Activated naive CD8-positive, alpha-beta T cell treated with anti-CD3 and anti-CD28 coated beads, Interleukin-2, amount 50 U/mL, for 24 hours (primary cell): ENCODE results near the gene REELD1.
A peak's percentile ranks its signal among the peaks of the same experiment; 100 is the strongest.

ENCODE experiments used
- ATAC-seq: fragments of 150-1000 bp; cut with Tn5 transposase; one replicate; pipeline ENCODE4 v1.10.0; 2021
- DNase-seq: peaks from one replicate; pipeline ENCODE4 v3.0.0; 2021
- H3K27ac Mint-ChIP-seq: one replicate; pipeline ENCODE4 v1.8.0; 2021; ENCODE audit warnings: mild to moderate bottlenecking, mixed read lengths
- H3K27me3 Mint-ChIP-seq: one replicate; pipeline ENCODE4 v1.8.0; 2021; ENCODE audit warnings: mixed read lengths
- H3K36me3 Mint-ChIP-seq: one replicate; pipeline ENCODE4 v1.8.0; 2021; ENCODE audit warnings: low read depth, mixed read lengths
- H3K4me1 Mint-ChIP-seq: one replicate; pipeline ENCODE4 v1.8.0; 2021; ENCODE audit warnings: mixed read lengths
- H3K4me3 Mint-ChIP-seq: one replicate; pipeline ENCODE4 v1.8.0; 2021; ENCODE audit warnings: mild to moderate bottlenecking, moderate library complexity, mixed read lengths
- H3K9me3 Mint-ChIP-seq: one replicate; pipeline ENCODE4 v1.8.0; 2021; ENCODE audit warnings: mixed read lengths

Gene REELD1

GRCh38 chr4:146243141-146243882 lies 29.0 kb downstream of the REELD1 start:
- H3K27me3 Mint-ChIP-seq: peaks cover 2% of the 10 kb centered on the region
- H3K36me3 Mint-ChIP-seq: no peaks in the 10 kb centered on the region
- peak overlapping the region; percentile 71 for H3K4me3 Mint-ChIP-seq
- H3K4me1 Mint-ChIP-seq: peaks cover 55% of the 10 kb centered on the region
- H3K9me3 Mint-ChIP-seq: peaks cover 4% of the 10 kb centered on the region
- ATAC-seq (peak; percentile 73), DNase-seq (peak; percentile 80)
- H3K27ac Mint-ChIP-seq: peak overlapping the region; percentile 95

- Mint-ChIP-seq H3K4me1 (peaks cover 55% of the 10 kb centered on the region), H3K36me3 (no peaks in the 10 kb centered on the region), H3K4me3 (peak overlapping the region; percentile 71), H3K9me3 (peaks cover 4% of the 10 kb centered on the region), H3K27ac (peak overlapping the region; percentile 95), H3K27me3 (peaks cover 2% of the 10 kb centered on the region)
- DNase-seq (no peak), ATAC-seq (no peak)
Measured at GRCh38 chr4:146243883-146244277, 29.5 kb downstream of the REELD1 start.

GRCh38 chr4:146244496-146244895 lies 30.2 kb downstream of the REELD1 start:
- Mint-ChIP-seq H3K4me3 (peak overlapping the region; percentile 71), H3K4me1 (peaks cover 55% of the 10 kb centered on the region), H3K27ac (peak overlapping the region; percentile 95), H3K9me3 (peaks cover 4% of the 10 kb centered on the region), H3K27me3 (peaks cover under 1% of the 10 kb centered on the region), H3K36me3 (no peaks in the 10 kb centered on the region)
- DNase-seq: no peak
- ATAC-seq: no peak

- no peak for ATAC-seq
- H3K27me3 Mint-ChIP-seq: no peaks in the 10 kb centered on the region
- H3K4me1 Mint-ChIP-seq: peaks cover 55% of the 10 kb centered on the region
- DNase-seq: no peak
- H3K9me3 Mint-ChIP-seq: peaks cover 4% of the 10 kb centered on the region
- H3K27ac Mint-ChIP-seq: peak overlapping the region; percentile 72
- no peaks in the 10 kb centered on the region for H3K36me3 Mint-ChIP-seq
- H3K4me3 Mint-ChIP-seq: peak overlapping the region; percentile 15
Measured at GRCh38 chr4:146245246-146245645, 30.9 kb downstream of the REELD1 start.

- DNase-seq (peak; percentile 18), ATAC-seq (peak; percentile 52)
- H3K36me3 Mint-ChIP-seq: no peaks in the 10 kb centered on the region
- H3K4me1 Mint-ChIP-seq: peaks cover 53% of the 10 kb centered on the region
- H3K9me3 Mint-ChIP-seq: peaks cover 4% of the 10 kb centered on the region
- H3K4me3 Mint-ChIP-seq: peak overlapping the region; percentile 15
- H3K27me3 Mint-ChIP-seq: no peaks in the 10 kb centered on the region
- H3K27ac Mint-ChIP-seq: peak overlapping the region; percentile 72
Measured at GRCh38 chr4:146245850-146246249, 31.5 kb downstream of the REELD1 start.

GRCh38 chr4:146246381-146246780 lies 32.0 kb downstream of the REELD1 start:
- Mint-ChIP-seq H3K36me3 (no peaks in the 10 kb centered on the region), H3K4me1 (peaks cover 48% of the 10 kb centered on the region), H3K27me3 (no peaks in the 10 kb centered on the region), H3K9me3 (peaks cover 4% of the 10 kb centered on the region), H3K27ac (peak overlapping the region; percentile 72), H3K4me3 (no peak overlapping the region)
- ATAC-seq: no peak
- no peak for DNase-seq

- DNase-seq (no peak), ATAC-seq (no peak)
- Mint-ChIP-seq H3K4me1 (peaks cover 42% of the 10 kb centered on the region), H3K4me3 (no peak overlapping the region), H3K36me3 (no peaks in the 10 kb centered on the region), H3K9me3 (peaks cover 4% of the 10 kb centered on the region), H3K27me3 (no peaks in the 10 kb centered on the region), H3K27ac (no peak overlapping the region)
Measured at GRCh38 chr4:146247356-146247755, 33.0 kb downstream of the REELD1 start.

GRCh38 chr4:146252969-146253611 lies 38.8 kb downstream of the REELD1 start:
- Mint-ChIP-seq H3K4me3 (no peak overlapping the region), H3K27me3 (no peaks in the 10 kb centered on the region), H3K27ac (no peak overlapping the region), H3K9me3 (no peaks in the 10 kb centered on the region), H3K36me3 (no peaks in the 10 kb centered on the region), H3K4me1 (no peaks in the 10 kb centered on the region)
- DNase-seq: no peak
- ATAC-seq: no peak

GRCh38 chr4:146255463-146255862 lies 41.1 kb downstream of the REELD1 start:
- DNase-seq: no peak

GRCh38 chr4:146255874-146256273 lies 41.5 kb downstream of the REELD1 start:
- ATAC-seq (no peak), DNase-seq (no peak)
- H3K27ac Mint-ChIP-seq: no peak overlapping the region
- H3K4me3 Mint-ChIP-seq: no peak overlapping the region
- no peaks in the 10 kb centered on the region for H3K27me3 Mint-ChIP-seq
- no peaks in the 10 kb centered on the region for H3K4me1 Mint-ChIP-seq
- no peaks in the 10 kb centered on the region for H3K9me3 Mint-ChIP-seq
- peaks cover 3% of the 10 kb centered on the region for H3K36me3 Mint-ChIP-seq

More at GRCh38 chr4:146255463-146255862, 41.1 kb downstream of the REELD1 start:
- Mint-ChIP-seq H3K4me3 (no peak overlapping the region), H3K27me3 (no peaks in the 10 kb centered on the region), H3K36me3 (peaks cover 3% of the 10 kb centered on the region), H3K27ac (no peak overlapping the region), H3K9me3 (no peaks in the 10 kb centered on the region), H3K4me1 (no peaks in the 10 kb centered on the region)
- ATAC-seq: no peak

- DNase-seq (no peak), ATAC-seq (no peak)
- H3K4me1 Mint-ChIP-seq: no peaks in the 10 kb centered on the region
- no peaks in the 10 kb centered on the region for H3K27me3 Mint-ChIP-seq
- H3K27ac Mint-ChIP-seq: no peak overlapping the region
- H3K9me3 Mint-ChIP-seq: no peaks in the 10 kb centered on the region
- no peak overlapping the region for H3K4me3 Mint-ChIP-seq
- H3K36me3 Mint-ChIP-seq: peaks cover 3% of the 10 kb centered on the region
Measured at GRCh38 chr4:146256328-146256727, 42.0 kb downstream of the REELD1 start.

- H3K36me3 Mint-ChIP-seq: peaks cover 3% of the 10 kb centered on the region
- no peak for DNase-seq
- H3K27me3 Mint-ChIP-seq: no peaks in the 10 kb centered on the region
Measured at GRCh38 chr4:146257511-146257910, 43.2 kb downstream of the REELD1 start.

GRCh38 chr4:146260521-146260920 lies 46.2 kb downstream of the REELD1 start:
- no peak overlapping the region for H3K4me3 Mint-ChIP-seq
- H3K4me1 Mint-ChIP-seq: no peaks in the 10 kb centered on the region
- DNase-seq (no peak), ATAC-seq (no peak)
- H3K36me3 Mint-ChIP-seq: peaks cover 4% of the 10 kb centered on the region
- no peaks in the 10 kb centered on the region for H3K9me3 Mint-ChIP-seq
- H3K27ac Mint-ChIP-seq: no peak overlapping the region
- no peaks in the 10 kb centered on the region for H3K27me3 Mint-ChIP-seq

More at GRCh38 chr4:146257511-146257910, 43.2 kb downstream of the REELD1 start:
- H3K4me1 Mint-ChIP-seq: no peaks in the 10 kb centered on the region
- ATAC-seq: no peak
- no peaks in the 10 kb centered on the region for H3K9me3 Mint-ChIP-seq
- no peak overlapping the region for H3K4me3 Mint-ChIP-seq
- no peak overlapping the region for H3K27ac Mint-ChIP-seq

- Mint-ChIP-seq H3K27ac (no peak overlapping the region), H3K4me3 (no peak overlapping the region), H3K4me1 (no peaks in the 10 kb centered on the region), H3K27me3 (no peaks in the 10 kb centered on the region), H3K36me3 (peaks cover 4% of the 10 kb centered on the region), H3K9me3 (no peaks in the 10 kb centered on the region)
- DNase-seq (no peak), ATAC-seq (no peak)
Measured at GRCh38 chr4:146261041-146261440, 46.7 kb downstream of the REELD1 start.

GRCh38 chr4:146263793-146264192 lies 49.5 kb downstream of the REELD1 start:
- Mint-ChIP-seq H3K27me3 (no peaks in the 10 kb centered on the region), H3K9me3 (no peaks in the 10 kb centered on the region), H3K36me3 (peaks cover 4% of the 10 kb centered on the region), H3K27ac (no peak overlapping the region), H3K4me1 (no peaks in the 10 kb centered on the region), H3K4me3 (no peak overlapping the region)
- no peak for ATAC-seq
- DNase-seq: no peak
